Astrocyte (in vitro differentiated cells and primary cell): ENCODE results near the gene PIP5K1A. TPM values are rescaled to one million over a fixed set of nuclear protein-coding genes. Genes with fewer than 3 reads are reported as not detected.

ENCODE experiments used
- DNase-seq: peaks from one replicate; pipeline ENCODE4 v3.0.0-alpha.2; 2010; ENCODE audit warnings: low read depth
- FAIRE-seq: peaks from 2 replicates; lab custom pipeline; 2011; peaks lifted over from hg19 to GRCh38; lab: Jason Lieb, UNC
- H2AFZ ChIP-seq: 2 replicates; pipeline ENCODE4 v1.6.0; 2012; ENCODE audit warnings: low read depth, low read length, inconsistent platforms
- H3K27ac ChIP-seq: 2 replicates; pipeline ENCODE4 v1.5.1; 2011; ENCODE audit warnings: low read depth, low read length, inconsistent platforms
- H3K27me3 ChIP-seq: 2 replicates; pipeline ENCODE4 v1.6.0; 2011; ENCODE audit warnings: low read length, inconsistent platforms; ENCODE audit not compliant: insufficient read depth
- H3K36me3 ChIP-seq: 2 replicates; pipeline ENCODE4 v1.5.1; 2011; ENCODE audit warnings: low read length, inconsistent platforms; ENCODE audit not compliant: insufficient read depth
- H3K4me1 ChIP-seq: 2 replicates; pipeline ENCODE4 v1.5.1; 2011; ENCODE audit warnings: low read length, inconsistent platforms; ENCODE audit not compliant: insufficient read depth
- H3K4me2 ChIP-seq: 2 replicates; pipeline ENCODE4 v1.6.0; 2012; ENCODE audit warnings: low read length, inconsistent platforms
- H3K4me3 ChIP-seq: 2 replicates; pipeline ENCODE4 v1.5.1; 2011; ENCODE audit warnings: low read depth, mild to moderate bottlenecking, low read length, inconsistent platforms; ENCODE audit not compliant: insufficient read depth
- H3K79me2 ChIP-seq: 2 replicates; pipeline ENCODE4 v1.6.0; 2012; ENCODE audit warnings: mild to moderate bottlenecking, low read length, inconsistent platforms; ENCODE audit not compliant: insufficient read depth
- H3K9ac ChIP-seq: 2 replicates; pipeline ENCODE4 v1.6.0; 2012; ENCODE audit warnings: mild to moderate bottlenecking, low read length, inconsistent platforms
- H3K9me3 ChIP-seq: 2 replicates; pipeline ENCODE4 v1.5.1; 2012; ENCODE audit warnings: low read depth, mild to moderate bottlenecking, low read length, inconsistent platforms; ENCODE audit not compliant: insufficient read depth
- H4K20me1 ChIP-seq: 2 replicates; pipeline ENCODE4 v1.6.0; 2012; ENCODE audit warnings: low read length, inconsistent platforms; ENCODE audit not compliant: insufficient read depth
- H3K27ac Mint-ChIP-seq: one replicate; pipeline ENCODE4 v1.8.0; 2021; ENCODE audit warnings: mild to moderate bottlenecking, mixed read lengths; ENCODE audit not compliant: unreplicated experiment
- H3K27me3 Mint-ChIP-seq: one replicate; pipeline ENCODE4 v1.8.0; 2021; ENCODE audit warnings: low read depth, mixed read lengths; ENCODE audit not compliant: unreplicated experiment
- H3K36me3 Mint-ChIP-seq: one replicate; pipeline ENCODE4 v1.8.0; 2021; ENCODE audit warnings: low read depth, mixed read lengths; ENCODE audit not compliant: unreplicated experiment
- H3K4me1 Mint-ChIP-seq: one replicate; pipeline ENCODE4 v1.8.0; 2021; ENCODE audit warnings: low read depth, mixed read lengths; ENCODE audit not compliant: unreplicated experiment
- H3K4me3 Mint-ChIP-seq: one replicate; pipeline ENCODE4 v1.8.0; 2021; ENCODE audit warnings: mild to moderate bottlenecking, moderate library complexity, mixed read lengths; ENCODE audit not compliant: unreplicated experiment
- H3K9me3 Mint-ChIP-seq: one replicate; pipeline ENCODE4 v1.8.0; 2021; ENCODE audit warnings: mild to moderate bottlenecking, mixed read lengths; ENCODE audit not compliant: unreplicated experiment
- CTCF ChIP-seq: IDR thresholded peaks from 2 replicates; pipeline ENCODE4 v1.5.1; 2011; ENCODE audit warnings: low read depth, mild to moderate bottlenecking, inconsistent platforms, low read length, moderate library complexity; ENCODE audit not compliant: insufficient read depth
- EZH2 ChIP-seq: IDR thresholded peaks from 2 replicates; pipeline ENCODE4 v1.6.1; 2012; ENCODE audit warnings: mild to moderate bottlenecking, low read length, inconsistent platforms; ENCODE audit not compliant: insufficient read depth
- total RNA-seq: library from RNA; stranded (reverse); gene quantifications from 2 replicates; pipeline ENCODE4 v1.2.1, GENCODE V29; 2021

PIP5K1A gene
- total RNA-seq, 1 donor from 2014 or later, result 121 TPM

GRCh38 chr1:151175041-151175741 lies 23.2 kb upstream of the PIP5K1A start:
- Mint-ChIP-seq H3K27ac (no peak overlapping the region), H3K36me3 (peaks cover 27% of the 10 kb centered on the region), H3K27me3 (no peaks in the 10 kb centered on the region), H3K9me3 (no peaks in the 10 kb centered on the region), H3K4me1 (no peaks in the 10 kb centered on the region), H3K4me3 (no peak overlapping the region)
- no peaks in the 10 kb centered on the region for H3K9me3 ChIP-seq
- peaks cover 14% of the 10 kb centered on the region for H3K36me3 ChIP-seq
- no peaks in the 10 kb centered on the region for H3K79me2 ChIP-seq
- TF ChIP-seq EZH2 (no peak), CTCF (no peak)
- no peak overlapping the region for H3K27ac ChIP-seq
- no peak for DNase-seq
- no peaks in the 10 kb centered on the region for H4K20me1 ChIP-seq
- H3K4me2 ChIP-seq, result no peak overlapping the region
- FAIRE-seq, result no peak
- H3K4me1 ChIP-seq, result no peaks in the 10 kb centered on the region
- no peak overlapping the region for H3K4me3 ChIP-seq
- H3K9ac ChIP-seq, result no peak overlapping the region
- H3K27me3 ChIP-seq, result no peaks in the 10 kb centered on the region
- H2AFZ ChIP-seq, result no peak overlapping the region

DNA sequence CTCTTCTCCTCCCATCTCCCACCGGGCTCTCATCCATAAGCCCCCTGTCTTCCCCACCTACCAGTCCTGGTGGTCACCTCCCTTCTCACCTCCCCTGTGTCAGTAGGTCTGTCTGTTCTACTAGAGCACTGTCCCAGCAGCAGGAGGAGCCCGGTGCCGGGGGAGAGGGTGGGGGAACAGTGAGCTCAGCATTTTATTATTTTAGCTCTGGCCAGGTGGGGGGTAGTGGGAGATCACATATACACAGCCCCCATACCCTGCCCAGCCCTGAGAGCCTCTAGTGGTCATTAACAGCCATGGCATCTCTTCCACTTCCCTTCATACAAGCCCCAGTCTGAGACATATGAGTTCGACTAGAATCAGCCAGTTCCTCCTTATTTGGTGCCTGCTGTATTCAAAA lies 22.5 kb upstream of the PIP5K1A start, which contains the start of gene TMOD4:
TSS of gene TMOD4 (minus strand) at position 119 of the 400 bp plus-strand sequence. CDS start 1,106 bp downstream, outside the sequence.
- no peaks in the 10 kb centered on the region for H3K27me3 ChIP-seq
- H3K36me3 ChIP-seq, result peaks cover 17% of the 10 kb centered on the region
- H3K4me1 Mint-ChIP-seq, result no peaks in the 10 kb centered on the region
- H3K27me3 Mint-ChIP-seq, result no peaks in the 10 kb centered on the region
- no peak for TF ChIP-seq EZH2
- peak; percentile 52 for TF ChIP-seq CTCF
- no peak within 1 kb of the TSS for H3K4me2 ChIP-seq
- H4K20me1 ChIP-seq, result no peaks in the 10 kb centered on the region
- DNase-seq (no peak), FAIRE-seq (no peak)
- H2AFZ ChIP-seq, result no peak within 1 kb of the TSS
- H3K27ac Mint-ChIP-seq, result no peak within 1 kb of the TSS
- no peak within 1 kb of the TSS for H3K27ac ChIP-seq
- H3K9me3 Mint-ChIP-seq, result no peaks in the 10 kb centered on the region
- no peaks in the 10 kb centered on the region for H3K9me3 ChIP-seq
- no peaks in the 10 kb centered on the region for H3K79me2 ChIP-seq
- peaks cover 33% of the 10 kb centered on the region for H3K36me3 Mint-ChIP-seq
- no peak within 1 kb of the TSS for H3K4me3 ChIP-seq
- no peak within 1 kb of the TSS for H3K4me3 Mint-ChIP-seq
- H3K4me1 ChIP-seq, result no peaks in the 10 kb centered on the region
- no peak within 1 kb of the TSS for H3K9ac ChIP-seq

DNA sequence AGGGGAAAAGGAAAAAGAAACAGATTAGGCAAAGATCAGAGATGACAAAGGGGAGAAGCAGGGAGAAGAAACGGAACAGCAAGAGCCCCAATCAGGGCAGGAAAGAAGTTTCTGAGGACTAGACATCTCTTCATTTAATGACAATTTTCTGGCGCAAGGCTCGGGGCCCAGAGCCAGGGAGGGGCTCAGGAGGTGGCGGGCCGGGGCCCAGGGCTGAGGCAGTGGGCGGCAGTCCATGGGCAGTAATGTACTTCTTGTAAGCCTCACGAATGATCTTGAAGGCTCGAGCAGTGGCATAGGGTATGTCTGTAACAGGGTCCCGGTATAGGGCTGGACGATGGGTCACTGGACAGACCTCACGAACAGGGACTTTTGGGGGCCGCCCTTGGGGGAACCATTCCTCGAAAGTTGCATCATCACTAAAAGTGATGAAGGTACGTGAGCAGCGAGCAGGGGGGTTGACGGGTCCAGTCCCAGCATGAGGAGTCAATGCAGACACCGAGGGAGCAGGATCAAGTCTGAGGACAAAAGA lies 21.8 kb upstream of the PIP5K1A start:
- no peak for DNase-seq
- Histone ChIP-seq H3K36me3 (peaks cover 19% of the 10 kb centered on the region), H2AFZ (no peak overlapping the region), H3K9me3 (no peaks in the 10 kb centered on the region), H3K27me3 (no peaks in the 10 kb centered on the region), H3K4me1 (no peaks in the 10 kb centered on the region), H3K79me2 (no peaks in the 10 kb centered on the region), H3K4me3 (no peak overlapping the region), H3K9ac (no peak overlapping the region), H3K27ac (no peak overlapping the region), H3K4me2 (no peak overlapping the region), H4K20me1 (no peaks in the 10 kb centered on the region)
- H3K27ac Mint-ChIP-seq, result no peak overlapping the region
- no peaks in the 10 kb centered on the region for H3K27me3 Mint-ChIP-seq
- H3K36me3 Mint-ChIP-seq, result peaks cover 29% of the 10 kb centered on the region
- FAIRE-seq, result no peak
- TF ChIP-seq EZH2 (no peak), CTCF (no peak)
- no peaks in the 10 kb centered on the region for H3K9me3 Mint-ChIP-seq
- H3K4me3 Mint-ChIP-seq, result no peak overlapping the region
- no peaks in the 10 kb centered on the region for H3K4me1 Mint-ChIP-seq
